ENCODE data around the gene PKIB.

Gene PKIB

GRCh38 chr6:122710908-122711635, 100.9 kb downstream of the PKIB start:
- no peak for DNase-seq (ENCODE audit: low spot score)

GRCh38 chr6:122712093-122712447, 101.9 kb downstream of the PKIB start:
- DNase-seq (ENCODE audit: low spot score) = no peak

- DNase-seq (ENCODE audit: low spot score) = no peak
Measured at GRCh38 chr6:122712448-122713137, 102.4 kb downstream of the PKIB start.

GRCh38 chr6:122713138-122713537, 102.9 kb downstream of the PKIB start:
- DNase-seq (ENCODE audit: low spot score) = no peak

GRCh38 chr6:122714059-122714458, 103.9 kb downstream of the PKIB start:
- DNase-seq (ENCODE audit: low spot score) = no peak

DNA sequence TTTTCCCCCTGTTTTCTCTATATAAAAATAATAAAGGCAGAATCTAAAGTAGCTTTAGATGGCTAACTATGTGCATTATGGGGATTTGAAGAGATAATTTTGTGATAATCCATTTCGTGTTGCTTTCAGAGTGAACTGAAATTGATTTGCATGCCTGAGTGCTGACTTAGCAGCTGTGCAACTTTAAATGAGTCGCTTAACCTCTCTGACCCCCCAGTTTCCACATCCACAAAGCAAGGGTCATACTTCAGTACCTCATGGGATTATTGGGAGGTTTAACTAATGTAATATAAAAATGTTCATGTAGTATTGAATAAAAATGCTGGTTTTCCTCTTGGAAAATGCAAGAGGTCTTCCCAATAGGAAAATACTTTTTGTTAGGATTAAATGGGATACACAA, 105.5 kb downstream of the PKIB start:
- no peak for DNase-seq (ENCODE audit: low spot score)

DNA sequence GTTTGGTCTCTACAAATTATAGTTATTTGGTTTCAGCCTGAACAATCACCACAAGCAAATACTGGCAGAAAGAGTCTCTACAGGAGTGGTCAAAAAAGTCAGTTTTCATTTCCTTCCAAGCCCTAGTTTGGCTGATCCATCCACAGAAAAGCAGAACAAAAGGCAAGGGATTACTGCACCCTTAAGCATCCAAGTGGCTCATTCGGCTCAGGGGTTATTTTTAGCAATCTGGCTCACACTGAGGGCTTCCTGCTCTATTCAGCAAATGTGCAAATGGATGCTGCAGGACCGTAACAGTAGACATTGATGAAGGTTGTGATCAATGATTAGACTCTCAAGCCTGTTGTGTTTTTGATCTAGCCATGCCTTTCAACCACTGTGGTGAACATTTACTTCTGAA, 107.1 kb downstream of the PKIB start:
- peak; percentile 97 for DNase-seq (ENCODE audit: low spot score)

GRCh38 chr6:122718616-122719015, 108.4 kb downstream of the PKIB start:
- DNase-seq (ENCODE audit: low spot score) = peak; percentile 70

DNA sequence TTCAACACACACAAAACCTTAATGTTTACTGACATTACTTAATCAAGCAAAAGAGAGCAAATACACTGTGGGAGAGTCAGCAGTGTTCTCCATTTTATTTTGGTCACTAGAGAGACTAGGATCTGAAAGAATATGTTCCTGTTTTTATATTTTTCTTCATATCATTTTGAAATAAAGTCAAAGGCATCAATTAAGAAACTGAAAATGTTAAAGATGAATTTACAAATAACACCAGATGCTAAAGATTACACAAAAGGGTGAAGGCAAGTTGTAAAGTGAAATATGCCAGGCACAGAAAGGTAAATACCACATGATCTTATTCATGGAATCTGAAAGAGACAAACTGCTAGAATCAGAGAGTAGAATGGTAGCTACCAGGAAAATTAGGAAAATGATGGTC, 109.0 kb downstream of the PKIB start:
- DNase-seq (ENCODE audit: low spot score) = peak; percentile 64

DNA sequence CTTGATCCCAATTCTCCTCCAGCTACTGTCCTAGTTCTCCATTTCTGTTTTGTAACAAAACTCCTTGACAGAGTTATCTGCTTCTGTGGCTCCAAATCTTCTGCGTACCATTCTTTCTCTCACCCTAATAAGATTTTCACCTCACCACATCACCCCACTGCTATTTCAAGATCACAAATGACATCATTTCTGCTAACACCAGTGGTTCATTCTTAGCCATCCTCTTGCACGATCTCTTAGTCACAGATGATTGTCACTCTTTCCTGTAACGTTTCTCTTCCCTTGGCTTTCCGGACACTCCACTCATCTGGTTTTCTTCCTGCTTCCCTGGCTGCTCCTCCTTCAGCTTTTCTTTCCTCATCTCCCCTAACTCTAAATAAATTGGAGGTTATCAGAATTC, 112.5 kb downstream of the PKIB start:
- peak; percentile 49 for DNase-seq (ENCODE audit: low spot score)

DNA sequence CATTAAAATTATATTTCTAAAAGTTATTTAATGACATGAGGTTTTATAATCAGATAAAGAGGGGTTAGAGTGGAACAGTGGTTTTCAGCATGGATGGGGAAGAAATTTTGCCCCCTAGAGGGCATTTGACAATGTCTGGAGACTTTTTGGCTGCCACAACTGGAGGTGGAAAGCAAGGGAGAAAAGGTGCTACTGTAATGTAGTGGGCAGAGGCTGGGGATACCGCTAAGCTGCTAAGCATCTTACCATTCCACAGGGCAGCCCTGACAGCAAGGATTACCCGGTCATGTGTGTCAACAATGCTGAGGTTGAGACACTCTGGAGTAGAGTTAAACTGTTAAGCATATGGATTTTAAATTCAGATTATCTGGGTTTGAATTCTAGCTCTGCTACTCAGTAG, 116.4 kb downstream of the PKIB start:
- DNase-seq (ENCODE audit: low spot score) = no peak

GRCh38 chr6:122727244-122727643, 117.0 kb downstream of the PKIB start:
- DNase-seq (ENCODE audit: low spot score) = no peak

GRCh38 chr6:122730334-122730733, 120.1 kb downstream of the PKIB start:
- DNase-seq (ENCODE audit: low spot score) = peak; percentile 90

DNA sequence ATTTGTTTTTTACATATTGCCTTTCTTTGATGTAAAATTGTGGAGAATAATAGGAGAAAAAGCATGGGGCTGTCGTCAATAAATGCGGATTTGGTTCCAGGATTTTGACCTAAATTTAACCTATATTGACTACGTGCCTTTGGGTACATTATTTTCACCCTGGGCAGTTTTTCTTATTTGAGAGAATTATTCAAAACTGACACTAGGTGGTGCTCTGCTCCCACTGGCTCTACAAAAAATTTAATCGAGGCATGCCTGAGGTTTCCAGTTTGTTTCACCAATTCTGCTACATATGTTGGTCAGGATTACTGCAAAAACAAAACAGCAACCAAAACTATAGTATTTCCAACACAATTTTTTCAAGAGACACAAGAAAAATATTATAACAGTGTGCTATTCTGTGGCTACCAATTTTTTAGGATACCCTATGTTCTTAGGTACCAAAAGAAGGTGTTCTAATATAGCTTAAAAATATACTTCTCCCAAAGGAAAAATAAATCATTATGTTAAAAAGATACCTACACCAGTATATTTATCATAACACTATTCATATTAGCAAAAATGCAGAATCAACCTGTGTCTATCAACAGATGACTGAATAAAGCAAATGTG, 120.7 kb downstream of the PKIB start:
- peak; percentile 87 for DNase-seq (ENCODE audit: low spot score)

DNA sequence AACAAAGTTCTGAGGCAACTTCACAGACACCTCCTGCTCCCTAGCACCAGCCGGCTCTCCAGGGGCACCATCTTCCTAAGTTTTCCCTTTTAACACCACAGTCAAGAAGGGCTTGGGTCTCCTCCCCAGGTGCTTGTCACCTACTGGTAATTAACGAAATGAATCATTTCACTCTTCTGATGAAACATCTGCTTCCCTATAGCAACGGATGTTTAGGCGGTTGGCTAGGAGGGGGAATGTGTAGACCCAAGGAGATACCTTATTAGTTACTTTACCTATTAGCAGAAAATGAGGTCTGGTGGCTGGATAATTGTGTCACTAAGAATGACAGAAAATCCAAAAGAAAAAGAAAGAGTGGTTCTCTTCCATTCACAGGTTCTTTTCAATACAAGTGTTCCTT, 123.1 kb downstream of the PKIB start:
- no peak for DNase-seq (ENCODE audit: low spot score)

- DNase-seq (ENCODE audit: low spot score) = peak; percentile 34
Measured at GRCh38 chr6:122734529-122735395, 124.6 kb downstream of the PKIB start.

DNA sequence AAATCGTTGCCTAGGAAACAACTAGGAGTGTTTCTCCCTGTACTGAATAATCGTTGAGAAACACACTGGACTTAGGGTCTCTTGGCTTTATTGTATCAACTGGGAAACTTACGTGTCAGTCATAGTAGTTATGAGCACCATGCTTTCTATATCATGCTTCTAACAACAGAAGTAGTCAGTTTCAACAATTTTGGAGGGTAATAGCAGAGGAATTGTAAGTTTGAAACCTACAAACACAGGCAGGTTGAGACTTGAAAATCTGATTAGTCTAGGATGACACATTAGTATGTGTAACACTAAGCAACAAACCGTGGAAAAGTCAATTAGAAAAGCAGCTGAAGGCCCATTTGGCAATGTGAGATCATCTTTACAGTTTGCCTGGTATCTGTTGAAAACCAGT, 125.4 kb downstream of the PKIB start:
- DNase-seq (ENCODE audit: low spot score) = peak; percentile 57

DNA sequence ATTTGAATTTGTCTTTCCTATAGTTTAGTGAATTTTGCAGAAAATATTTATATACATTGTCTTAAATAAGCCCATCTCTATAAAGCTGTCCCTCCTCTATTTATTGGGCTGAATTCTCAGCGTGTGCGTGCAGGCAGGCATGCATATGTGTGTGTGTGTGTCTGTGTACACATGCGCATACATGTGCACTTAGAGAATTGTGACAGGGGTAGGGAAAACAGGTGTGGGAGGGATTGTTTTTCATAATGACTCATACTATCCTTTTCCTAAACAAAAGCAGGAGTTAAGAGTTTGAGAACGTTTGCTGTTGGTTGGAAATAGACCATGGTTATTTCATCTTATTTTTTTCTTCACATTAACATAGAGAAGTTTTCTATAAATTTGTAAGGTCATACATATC, 126.0 kb downstream of the PKIB start:
- DNase-seq (ENCODE audit: low spot score) = no peak

DNA sequence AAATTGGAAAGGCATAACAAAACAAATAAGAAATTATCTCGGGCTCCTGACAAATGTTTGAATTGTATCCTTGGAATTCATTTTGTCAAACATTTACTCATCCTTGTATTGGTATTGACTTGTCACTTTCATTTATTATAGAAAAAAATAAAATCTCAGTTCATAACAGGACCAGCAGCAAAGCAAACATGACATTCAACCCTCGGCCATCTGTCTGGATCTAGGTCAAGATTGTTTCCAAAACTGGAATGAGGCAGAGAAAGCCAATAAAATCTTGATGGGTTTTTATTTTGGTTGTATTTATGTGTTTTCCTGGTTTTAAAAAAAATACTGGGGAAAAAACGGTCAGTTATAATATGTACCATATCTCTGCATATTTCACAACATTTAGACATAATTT, 126.4 kb downstream of the PKIB start:
- peak; percentile 82 for DNase-seq (ENCODE audit: low spot score)

DNA sequence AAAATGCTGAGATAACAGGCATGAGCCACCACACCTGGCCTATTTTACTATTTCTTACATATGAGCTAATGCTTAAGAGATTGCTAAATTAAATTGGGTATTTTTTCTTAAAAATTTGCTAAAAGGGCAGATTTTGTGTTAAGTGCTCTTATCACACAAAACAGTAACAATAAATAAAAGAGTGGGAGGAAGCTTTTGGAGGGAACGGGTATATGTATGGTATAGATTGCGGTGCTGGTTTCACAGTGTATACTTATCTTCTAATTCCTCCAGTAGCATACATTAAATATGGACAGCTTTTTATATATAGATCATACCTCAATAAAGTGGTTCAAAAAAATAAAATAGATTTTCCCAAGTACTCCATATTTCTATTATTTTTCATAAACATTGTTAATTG, 129.9 kb downstream of the PKIB start:
- no peak for DNase-seq (ENCODE audit: low spot score)

GRCh38 chr6:122740936-122741335, 130.7 kb downstream of the PKIB start:
- DNase-seq (ENCODE audit: low spot score) = no peak

DNA sequence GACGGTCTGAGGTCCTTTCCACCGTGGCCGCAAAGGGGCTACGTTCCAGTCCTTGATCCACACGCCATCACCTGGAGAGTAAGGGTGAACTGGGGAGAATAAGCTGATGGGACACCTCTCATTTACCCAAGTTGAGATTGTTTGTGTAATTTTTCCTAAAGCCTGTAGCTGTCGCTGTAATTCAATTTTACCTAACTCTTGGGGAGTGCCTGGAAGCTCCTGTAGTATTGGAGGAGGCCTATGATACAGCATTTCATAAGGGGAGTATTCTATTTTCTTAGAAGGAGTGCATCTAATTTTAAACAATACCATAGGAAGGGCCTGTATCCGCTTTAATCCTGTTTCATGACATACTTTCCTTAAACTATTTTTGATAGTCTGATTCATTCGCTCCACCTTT, 134.0 kb downstream of the PKIB start:
- DNase-seq (ENCODE audit: low spot score) = peak; percentile 49

Data from cerebellar cortex (tissue), 1 donor.